ENCODE results near the gene FAM78A. TPM values are rescaled to one million over a fixed set of nuclear protein-coding genes. Genes with fewer than 3 reads are reported as not detected.

FAM78A gene
- total RNA-seq, 1 experiment from 2014 or later, result 0.07 TPM

DNA sequence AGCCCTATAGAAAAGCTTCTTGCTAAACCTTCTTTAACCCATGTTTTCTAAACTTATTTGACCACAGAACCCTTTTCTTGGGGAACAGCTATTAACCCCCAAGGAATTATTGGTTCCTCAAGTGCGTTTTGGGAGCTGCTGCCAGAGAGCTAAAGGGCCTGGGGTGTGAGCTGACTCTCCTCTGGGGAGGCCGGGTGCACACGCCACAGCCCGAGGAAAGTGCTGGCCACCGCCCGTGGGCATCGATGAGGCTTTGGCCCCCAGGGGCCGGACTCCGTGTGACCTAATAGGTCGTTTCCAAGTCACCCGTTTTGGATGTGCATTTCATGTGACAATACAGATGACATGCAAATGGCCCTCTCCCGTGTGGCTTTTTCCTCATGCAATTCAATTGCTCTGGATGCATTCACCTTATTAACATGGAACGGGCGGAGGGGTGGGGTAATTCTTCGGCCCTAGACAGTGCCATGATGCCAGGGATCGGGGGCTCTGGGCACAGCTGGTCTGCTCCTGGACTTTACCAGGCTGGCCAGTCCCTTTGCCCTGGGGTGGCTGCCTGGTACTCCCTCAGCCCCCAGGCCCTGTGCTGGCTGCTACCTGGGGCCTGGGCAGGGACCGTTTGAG, 32.7 kb upstream of the FAM78A start:
- no peaks in the 10 kb centered on the region for H4K20me1 ChIP-seq (ENCODE audit: low read length)
- DNase-seq (no peak), ATAC-seq (no peak)
- no peak overlapping the region for H3K4me3 ChIP-seq (ENCODE audit: low read length)
- H3F3A ChIP-seq (ENCODE audit: low read length, unreplicated experiment), result no peaks in the 10 kb centered on the region
- H3K4me1 ChIP-seq (ENCODE audit: insufficient read depth, low read length), result no peaks in the 10 kb centered on the region
- H3K9me3 ChIP-seq (ENCODE audit: low read length), result no peaks in the 10 kb centered on the region
- H3K79me2 ChIP-seq (ENCODE audit: low read length), result no peaks in the 10 kb centered on the region
- intact Hi-C loops (cut with micrococcal nuclease), result no loop called here
- ChIA-PET POLR2A (ENCODE audit: unreplicated experiment) (no interaction called here), CTCF (no interaction called here)
- H3K27ac ChIP-seq (ENCODE audit: low read length), result no peak overlapping the region
- no peak overlapping the region for H3K4me2 ChIP-seq (ENCODE audit: low read length)
- TF ChIP-seq EZH2phosphoT487 (IDR thresholded peaks at IDR 0.05; ENCODE audit: borderline replicate concordance, low read length) (no peak), EZH2 (IDR thresholded peaks at IDR 0.05; ENCODE audit: low read length, unreplicated experiment) (no peak), CTCF (conservative IDR thresholded peaks at IDR 0.05; ENCODE audit: low read depth, low read length) (no peak)
- no peaks in the 10 kb centered on the region for H3K27me3 ChIP-seq (ENCODE audit: low read length)
- H2AFZ ChIP-seq (ENCODE audit: low read length), result no peak overlapping the region
- H3K9ac ChIP-seq (ENCODE audit: low read length), result no peak overlapping the region
- H3K9me2 ChIP-seq (replicated peaks; ENCODE audit: low read length), result no peaks in the 10 kb centered on the region
- H3K36me3 ChIP-seq (ENCODE audit: low read depth, low read length), result no peaks in the 10 kb centered on the region
- no TSS peak for BruUV-seq (replicated peaks)

- Histone ChIP-seq H3K27me3 (ENCODE audit: low read length) (no peaks in the 10 kb centered on the region), H3K9me2 (replicated peaks; ENCODE audit: low read length) (no peaks in the 10 kb centered on the region), H3F3A (ENCODE audit: low read length, unreplicated experiment) (no peaks in the 10 kb centered on the region), H2AFZ (ENCODE audit: low read length) (no peak overlapping the region), H3K4me1 (ENCODE audit: insufficient read depth, low read length) (no peaks in the 10 kb centered on the region), H3K9me3 (ENCODE audit: low read length) (no peaks in the 10 kb centered on the region), H3K4me3 (ENCODE audit: low read length) (no peak overlapping the region), H3K27ac (ENCODE audit: low read length) (no peak overlapping the region), H3K79me2 (ENCODE audit: low read length) (no peaks in the 10 kb centered on the region), H3K4me2 (ENCODE audit: low read length) (no peak overlapping the region), H3K36me3 (ENCODE audit: low read depth, low read length) (no peaks in the 10 kb centered on the region), H4K20me1 (ENCODE audit: low read length) (no peaks in the 10 kb centered on the region), H3K9ac (ENCODE audit: low read length) (no peak overlapping the region)
- TF ChIP-seq CTCF (conservative IDR thresholded peaks at IDR 0.05; ENCODE audit: low read depth, low read length), result no peak
- TF ChIP-seq EZH2phosphoT487 (IDR thresholded peaks at IDR 0.05; ENCODE audit: borderline replicate concordance, low read length), result no peak
- no peak for TF ChIP-seq EZH2 (IDR thresholded peaks at IDR 0.05; ENCODE audit: low read length, unreplicated experiment)
- DNase-seq, result no peak
- BruUV-seq (replicated peaks), result no TSS peak
- intact Hi-C loops (cut with micrococcal nuclease), result no loop called here
- CTCF ChIA-PET, result no interaction called here
- POLR2A ChIA-PET (ENCODE audit: unreplicated experiment), result no interaction called here
- ATAC-seq, result no peak
Observed at GRCh38 chr9:131308452-131308851, 32.1 kb upstream of the FAM78A start.

GRCh38 chr9:131307974-131308373, 31.7 kb upstream of the FAM78A start:
- DNase-seq (no peak), ATAC-seq (no peak)
- Histone ChIP-seq H3K4me1 (ENCODE audit: insufficient read depth, low read length) (no peaks in the 10 kb centered on the region), H3F3A (ENCODE audit: low read length, unreplicated experiment) (no peaks in the 10 kb centered on the region), H3K79me2 (ENCODE audit: low read length) (no peaks in the 10 kb centered on the region), H3K36me3 (ENCODE audit: low read depth, low read length) (no peaks in the 10 kb centered on the region), H3K27me3 (ENCODE audit: low read length) (no peaks in the 10 kb centered on the region), H3K27ac (ENCODE audit: low read length) (no peak overlapping the region), H3K9me2 (replicated peaks; ENCODE audit: low read length) (no peaks in the 10 kb centered on the region), H3K9me3 (ENCODE audit: low read length) (no peaks in the 10 kb centered on the region), H3K9ac (ENCODE audit: low read length) (no peak overlapping the region), H2AFZ (ENCODE audit: low read length) (no peak overlapping the region), H4K20me1 (ENCODE audit: low read length) (no peaks in the 10 kb centered on the region), H3K4me2 (ENCODE audit: low read length) (no peak overlapping the region), H3K4me3 (ENCODE audit: low read length) (no peak overlapping the region)
- intact Hi-C loops (cut with micrococcal nuclease), result no loop called here
- TF ChIP-seq CTCF (conservative IDR thresholded peaks at IDR 0.05; ENCODE audit: low read depth, low read length) (no peak), EZH2 (IDR thresholded peaks at IDR 0.05; ENCODE audit: low read length, unreplicated experiment) (no peak), EZH2phosphoT487 (IDR thresholded peaks at IDR 0.05; ENCODE audit: borderline replicate concordance, low read length) (no peak)
- BruUV-seq (replicated peaks), result no TSS peak
- ChIA-PET CTCF (no interaction called here), POLR2A (ENCODE audit: unreplicated experiment) (no interaction called here)
